Measurements from ENCODE around the gene PDE9A.

DNA sequence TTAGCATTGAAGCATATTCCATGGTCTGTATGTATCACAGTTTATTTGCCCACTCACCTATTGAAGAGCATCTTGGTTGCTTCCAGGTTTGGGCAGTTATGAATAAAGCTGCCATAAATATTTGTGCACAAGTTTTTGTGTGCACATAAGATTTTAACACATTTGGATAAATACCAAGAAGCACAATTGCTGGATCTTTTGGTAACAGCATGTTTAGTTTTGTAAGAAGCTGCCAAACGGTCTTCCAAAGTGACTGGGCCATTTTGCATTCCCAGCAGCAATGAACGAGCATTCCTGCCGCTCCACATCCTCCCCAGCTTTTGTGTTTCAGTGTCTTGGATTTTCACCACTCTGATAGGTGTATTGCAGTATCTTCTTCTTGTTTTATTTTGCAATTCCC lies 62.7 kb downstream of the PDE9A start:
- TF ChIP-seq EP300 (IDR thresholded peaks at IDR 0.05) (no peak), ZFP36 (IDR thresholded peaks at IDR 0.05; ENCODE audit: borderline replicate concordance, partially characterized antibody) (no peak), POLR2A (IDR thresholded peaks at IDR 0.05; ENCODE audit: low read length) (no peak), POLR2AphosphoS2 (conservative IDR thresholded peaks at IDR 0.05; ENCODE audit: low read length) (no peak), SREBF2 (IDR thresholded peaks at IDR 0.05) (no peak), JUNB (IDR thresholded peaks at IDR 0.05) (no peak), RFX5 (IDR thresholded peaks at IDR 0.05) (no peak)
- TF ChIP-seq, protein P1, sequence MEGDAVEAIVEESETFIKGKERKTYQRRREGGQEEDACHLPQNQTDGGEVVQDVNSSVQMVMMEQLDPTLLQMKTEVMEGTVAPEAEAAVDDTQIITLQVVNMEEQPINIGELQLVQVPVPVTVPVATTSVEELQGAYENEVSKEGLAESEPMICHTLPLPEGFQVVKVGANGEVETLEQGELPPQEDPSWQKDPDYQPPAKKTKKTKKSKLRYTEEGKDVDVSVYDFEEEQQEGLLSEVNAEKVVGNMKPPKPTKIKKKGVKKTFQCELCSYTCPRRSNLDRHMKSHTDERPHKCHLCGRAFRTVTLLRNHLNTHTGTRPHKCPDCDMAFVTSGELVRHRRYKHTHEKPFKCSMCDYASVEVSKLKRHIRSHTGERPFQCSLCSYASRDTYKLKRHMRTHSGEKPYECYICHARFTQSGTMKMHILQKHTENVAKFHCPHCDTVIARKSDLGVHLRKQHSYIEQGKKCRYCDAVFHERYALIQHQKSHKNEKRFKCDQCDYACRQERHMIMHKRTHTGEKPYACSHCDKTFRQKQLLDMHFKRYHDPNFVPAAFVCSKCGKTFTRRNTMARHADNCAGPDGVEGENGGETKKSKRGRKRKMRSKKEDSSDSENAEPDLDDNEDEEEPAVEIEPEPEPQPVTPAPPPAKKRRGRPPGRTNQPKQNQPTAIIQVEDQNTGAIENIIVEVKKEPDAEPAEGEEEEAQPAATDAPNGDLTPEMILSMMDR (IDR thresholded peaks at IDR 0.05) = no peak

All from A549 (cell line).